MM.1S (cell line): ENCODE results near the gene DHRS3.

Experiments used
- DNase-seq: peaks from one replicate; pipeline ENCODE4 v3.0.0-alpha.2; 2015
- H2AFZ ChIP-seq: fragments of 300-600 bp; sonication (generic); 2 replicates; pipeline ENCODE4 v1.6.0; 2016; ENCODE audit warnings: antibody characterized with exemption, low read length
- H3F3A ChIP-seq: fragments of 300-600 bp; sonication (generic); 2 replicates; pipeline ENCODE4 v1.6.1; 2016; ENCODE audit warnings: mild to moderate bottlenecking, antibody characterized with exemption, low read length, moderate library complexity, mixed read lengths; ENCODE audit not compliant: insufficient read depth
- H3K27ac ChIP-seq: fragments of 300-600 bp; sonication (generic); 2 replicates; pipeline ENCODE4 v1.5.1; 2016; ENCODE audit warnings: mild to moderate bottlenecking, low read length
- H3K27me3 ChIP-seq: fragments of 300-600 bp; sonication (generic); replicated peaks from 2 replicates; pipeline ENCODE4 v1.6.0; 2016; ENCODE audit warnings: low read length; ENCODE audit not compliant: insufficient read depth
- H3K36me3 ChIP-seq: fragments of 300-600 bp; sonication (generic); replicated peaks from 2 replicates; pipeline ENCODE4 v1.6.1; 2016; ENCODE audit warnings: mild to moderate bottlenecking, low read length, mixed read lengths; ENCODE audit not compliant: insufficient read depth
- H3K4me1 ChIP-seq: fragments of 300-600 bp; sonication (generic); 2 replicates; pipeline ENCODE4 v1.6.1; 2016; ENCODE audit warnings: low read length, mixed read lengths
- H3K4me2 ChIP-seq: fragments of 300-600 bp; sonication (generic); 2 replicates; pipeline ENCODE4 v1.6.0; 2016; ENCODE audit warnings: low read depth, low read length
- H3K4me3 ChIP-seq: fragments of 300-600 bp; sonication (generic); 2 replicates; pipeline ENCODE4 v1.5.1; 2016; ENCODE audit warnings: low read length, mixed read lengths
- H3K79me2 ChIP-seq: fragments of 300-600 bp; sonication (generic); 2 replicates; pipeline ENCODE4 v1.6.1; 2016; ENCODE audit warnings: mixed run types, low read length, mixed read lengths
- H3K9ac ChIP-seq: fragments of 300-600 bp; sonication (generic); 2 replicates; pipeline ENCODE4 v1.6.1; 2016; ENCODE audit warnings: low read length, mixed read lengths
- H3K9me2 ChIP-seq: fragments of 300-600 bp; sonication (generic); replicated peaks from 2 replicates; pipeline ENCODE4 v1.6.1; 2016; ENCODE audit warnings: mild to moderate bottlenecking, low read length, mixed read lengths; ENCODE audit not compliant: insufficient read depth
- H3K9me3 ChIP-seq: fragments of 300-600 bp; sonication (generic); replicated peaks from 2 replicates; pipeline ENCODE4 v1.6.1; 2016; ENCODE audit warnings: mild to moderate bottlenecking, low read length, mixed read lengths; ENCODE audit not compliant: insufficient read depth
- H4K20me1 ChIP-seq: fragments of 300-600 bp; sonication (generic); 2 replicates; pipeline ENCODE4 v1.6.1; 2016; ENCODE audit warnings: mild to moderate bottlenecking, low read length, moderate library complexity, mixed read lengths; ENCODE audit not compliant: insufficient read depth
- CTCF ChIP-seq: fragments of 300-600 bp; sonication (generic); IDR thresholded peaks from 2 replicates; pipeline ENCODE4 v1.5.1; 2016; ENCODE audit warnings: antibody characterized with exemption, low read length, mixed read lengths
- EZH2 ChIP-seq: fragments of 300-600 bp; sonication (generic); optimal IDR thresholded peaks from 2 replicates; pipeline ENCODE3; 2017; ENCODE audit warnings: low read depth, mild to moderate bottlenecking, antibody characterized with exemption, low read length, mixed read lengths
- EZH2phosphoT487 ChIP-seq: fragments of 300-600 bp; sonication (generic); IDR thresholded peaks from 2 replicates; pipeline ENCODE4 v1.6.1; 2018; ENCODE audit warnings: antibody characterized with exemption, low read length

The DHRS3 gene

GRCh38 chr1:12544992-12545391 is 73.0 kb downstream of the DHRS3 start:
- H2AFZ ChIP-seq = no peak overlapping the region
- no peak overlapping the region for H3K4me2 ChIP-seq
- no peaks in the 10 kb centered on the region for H3K9me2 ChIP-seq
- no peaks in the 10 kb centered on the region for H3K79me2 ChIP-seq
- H3K9me3 ChIP-seq = no peaks in the 10 kb centered on the region
- TF ChIP-seq CTCF = no peak
- TF ChIP-seq EZH2phosphoT487 = no peak
- no peak for TF ChIP-seq EZH2
- H3F3A ChIP-seq = no peaks in the 10 kb centered on the region
- H3K27me3 ChIP-seq = peaks cover 7% of the 10 kb centered on the region; the same call in 1 of the 2 replicates
- H4K20me1 ChIP-seq = no peaks in the 10 kb centered on the region
- H3K36me3 ChIP-seq = no peaks in the 10 kb centered on the region
- H3K4me1 ChIP-seq = no peaks in the 10 kb centered on the region
- H3K27ac ChIP-seq = no peak overlapping the region
- DNase-seq = no peak
- no peak overlapping the region for H3K4me3 ChIP-seq
- no peak overlapping the region for H3K9ac ChIP-seq

GRCh38 chr1:12544357-12544756 is 73.7 kb downstream of the DHRS3 start:
- H3K9ac ChIP-seq = no peak overlapping the region
- H4K20me1 ChIP-seq = no peaks in the 10 kb centered on the region
- H3K4me1 ChIP-seq = no peaks in the 10 kb centered on the region
- H3F3A ChIP-seq = no peaks in the 10 kb centered on the region
- peaks cover 7% of the 10 kb centered on the region; the same call in 1 of the 2 replicates for H3K27me3 ChIP-seq
- H3K9me2 ChIP-seq = no peaks in the 10 kb centered on the region
- TF ChIP-seq EZH2phosphoT487 (no peak), CTCF (no peak), EZH2 (no peak)
- H3K9me3 ChIP-seq = no peaks in the 10 kb centered on the region
- H3K36me3 ChIP-seq = no peaks in the 10 kb centered on the region
- H3K4me2 ChIP-seq = no peak overlapping the region
- DNase-seq = no peak
- no peak overlapping the region for H2AFZ ChIP-seq
- H3K27ac ChIP-seq = no peak overlapping the region
- no peak overlapping the region for H3K4me3 ChIP-seq
- H3K79me2 ChIP-seq = no peaks in the 10 kb centered on the region

- Histone ChIP-seq H3K9me2 (no peaks in the 10 kb centered on the region), H3K27ac (no peak overlapping the region)
These were observed 74.3 kb downstream of the DHRS3 start for GRCh38 chr1:12543740-12544154.

More at GRCh38 chr1:12543740-12544154, 74.3 kb downstream of the DHRS3 start:
- H3K4me3 ChIP-seq = no peak overlapping the region
- no peaks in the 10 kb centered on the region for H3K36me3 ChIP-seq
- no peaks in the 10 kb centered on the region for H3F3A ChIP-seq
- H3K4me2 ChIP-seq = no peak overlapping the region
- no peak overlapping the region for H2AFZ ChIP-seq
- H4K20me1 ChIP-seq = no peaks in the 10 kb centered on the region
- no peak for TF ChIP-seq CTCF
- no peak for TF ChIP-seq EZH2
- TF ChIP-seq EZH2phosphoT487 = no peak
- H3K27me3 ChIP-seq = peaks cover 4% of the 10 kb centered on the region; the same call in 1 of the 2 replicates
- no peak for DNase-seq
- H3K9me3 ChIP-seq = no peaks in the 10 kb centered on the region
- H3K9ac ChIP-seq = no peak overlapping the region
- H3K79me2 ChIP-seq = no peaks in the 10 kb centered on the region
- H3K4me1 ChIP-seq = no peaks in the 10 kb centered on the region
